Kidney (tissue), 14 donors: Measurements from ENCODE around the gene CCNJL. TPM values are rescaled to one million over a fixed set of nuclear protein-coding genes. Genes with fewer than 3 reads are reported as not detected.

Experiments
- DNase-seq, 5 donors: peaks; one replicate each; pipeline ENCODE4 v3.0.0-alpha.2; 2013 to 2020
- FAIRE-seq: peaks from 2 replicates; lab custom pipeline; 2012; peaks lifted over from hg19 to GRCh38; lab: Jason Lieb, UNC
- H3K27ac ChIP-seq, 2 donors: one replicate each; pipeline ENCODE4 v1.7.0; 2013; ENCODE audit warnings: low read depth in 2 of 2, low read length in 2 of 2, inconsistent platforms in 1 of 2
- H3K27me3 ChIP-seq: one replicate; pipeline ENCODE4 v1.7.1; 2013; ENCODE audit warnings: low read length, inconsistent platforms; ENCODE audit not compliant: control insufficient read depth, insufficient read depth
- H3K36me3 ChIP-seq, 3 donors: one replicate each; pipeline versions ENCODE4 v1.7.0 to v1.7.1; 2013; ENCODE audit warnings: low read length in 3 of 3, control low read depth in 1 of 3, inconsistent platforms in 1 of 3; ENCODE audit not compliant: insufficient read depth in 3 of 3, control insufficient read depth in 2 of 3
- H3K4me1 ChIP-seq, 3 donors: one replicate each; pipeline versions ENCODE4 v1.7.0 to v1.7.1; 2013; ENCODE audit warnings: low read length in 3 of 3, inconsistent platforms in 1 of 3, low read depth in 1 of 3; ENCODE audit not compliant: control insufficient read depth in 2 of 3, insufficient read depth in 2 of 3
- H3K4me3 ChIP-seq, 3 donors: one replicate each; pipeline versions ENCODE4 v1.7.0 to v1.8.1; 2013; ENCODE audit warnings: low read length in 3 of 3, control low read depth in 1 of 3, inconsistent platforms in 1 of 3
- H3K9ac ChIP-seq, 3 donors: one replicate each; pipeline versions ENCODE4 v1.7.0 to v1.7.1; 2013; ENCODE audit warnings: low read length in 3 of 3, control low read depth in 1 of 3, inconsistent platforms in 1 of 3
- H3K9me3 ChIP-seq, 3 donors: one replicate each; pipeline versions ENCODE4 v1.7.0 to v1.7.1; 2013; ENCODE audit warnings: low read length in 3 of 3, control low read depth in 1 of 3, inconsistent platforms in 1 of 3; ENCODE audit not compliant: control insufficient read depth in 2 of 3, insufficient read depth in 1 of 3
- CTCF ChIP-seq: IDR thresholded peaks from 3 replicates; pipeline ENCODE4 v1.5.1; 2012; ENCODE audit warnings: mild to moderate bottlenecking, moderate library complexity, borderline replicate concordance; ENCODE audit not compliant: insufficient read depth; ENCODE audit errors: extremely low read depth
- intact Hi-C: fragments of 100-400 bp; cut with DNase I; formaldehyde crosslinking; loops from one replicate; pipeline ENCODE4 v1.11.1; 2022
- polyA plus RNA-seq: library from polyadenylated mRNA; stranded (reverse); fragments of 350-450 nt; fragmentation: Illumina TruSeq; extraction: RNeasy Lipid Tissue Mini Kit (QIAGEN cat#74804); gene quantifications from one replicate; pipeline ENCODE4 v1.2.3, GENCODE V29; 2014; ENCODE audit warnings: low read depth, low replicate concordance; ENCODE audit not compliant: insufficient read depth
- total RNA-seq: library from RNA; stranded (reverse); fragmentation: NEBNext Ultra II Directional; extraction: Animal tissue kit (Norgen Biotek cat#: 25700); gene quantifications from one replicate; pipeline ENCODE4 v1.2.1, GENCODE V29; 2021
- donor health status: control.
- donor health status: control.
- donor health status: control.
- donor health status: control.
- donor health status: control.
- donor health status: DM: yes; HTN: yes; CAD: no.
- donor health status: Normal renal cell carcinoma (clear cell type).

CCNJL gene
- total and polyA plus RNA-seq, 2 donors from 2014 or later = 1.6 to 3.8 TPM

- no peak for TF ChIP-seq CTCF
- FAIRE-seq (no peak), DNase-seq (peak in 3 of 5 donors; percentile 33 to 81 (median 68))
- H3K9me3 ChIP-seq = no peaks in the 10 kb centered on the region
- H3K36me3 ChIP-seq = no peaks in the 10 kb centered on the region
- H3K4me3 ChIP-seq = no peak overlapping the region
- peaks cover 13 to 21% (median 15%) of the 10 kb centered on the region in 3 donors for H3K4me1 ChIP-seq
- peak overlapping the region in 1 of 2 donors; percentile 5 for H3K27ac ChIP-seq
- no peak overlapping the region for H3K9ac ChIP-seq
- H3K27me3 ChIP-seq = no peaks in the 10 kb centered on the region
- intact Hi-C loops = no loop called here
Measured at GRCh38 chr5:160263326-160263855, 49.0 kb downstream of the CCNJL start.

DNA sequence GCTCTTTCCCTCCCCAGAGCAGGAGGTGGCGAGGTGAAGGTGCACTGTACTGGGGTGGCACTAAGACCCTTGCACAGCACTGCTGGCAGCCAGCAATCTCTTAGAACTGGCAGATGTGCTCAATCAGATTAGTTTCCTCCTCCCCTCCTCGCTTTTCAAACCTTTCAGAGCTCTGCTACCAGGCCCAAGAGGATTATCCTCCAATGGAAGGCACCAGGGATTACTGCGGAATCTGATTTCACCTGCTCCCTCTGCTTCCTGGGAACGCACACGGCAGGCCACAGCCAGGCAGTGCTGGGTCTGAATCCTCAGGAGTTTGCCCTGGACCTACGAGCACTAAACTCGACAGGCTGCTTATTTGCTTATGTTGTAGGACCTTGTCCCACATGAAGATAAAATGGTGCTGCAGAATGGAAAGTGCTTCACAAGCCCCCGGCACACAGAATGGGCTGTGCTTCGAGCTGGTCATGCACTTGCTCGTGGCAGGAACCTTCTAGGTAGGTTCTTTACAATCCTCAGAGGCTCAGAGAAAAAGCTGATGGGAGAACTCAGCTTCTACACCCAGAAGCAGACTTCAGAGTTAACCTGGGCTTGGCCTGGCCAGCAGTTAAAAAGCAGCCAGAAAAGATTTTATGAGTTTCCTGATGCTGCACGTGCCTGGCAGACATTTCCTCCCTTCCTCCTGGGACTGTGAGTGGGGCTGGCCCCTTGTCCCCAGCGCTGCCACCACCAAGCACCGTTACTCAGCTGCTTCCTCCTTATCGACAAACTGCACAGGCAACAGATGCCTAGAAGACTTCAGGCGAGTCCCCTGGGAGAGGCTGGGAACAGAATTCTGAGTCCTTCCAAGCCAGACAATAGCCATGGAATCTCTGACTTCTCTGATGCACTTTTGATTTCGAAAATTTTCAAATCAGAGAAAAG is 50.0 kb downstream of the CCNJL start:
- Histone ChIP-seq H3K27ac (no peak overlapping the region), H3K9me3 (no peaks in the 10 kb centered on the region), H3K4me3 (no peak overlapping the region), H3K4me1 (peaks cover 13 to 21% (median 14%) of the 10 kb centered on the region in 3 donors), H3K27me3 (no peaks in the 10 kb centered on the region), H3K36me3 (no peaks in the 10 kb centered on the region), H3K9ac (no peak overlapping the region)
- intact Hi-C loops = no loop called here
- FAIRE-seq (no peak), DNase-seq (peak in 3 of 5 donors; percentile 28 to 58 (median 50))
- TF ChIP-seq CTCF = no peak

DNA sequence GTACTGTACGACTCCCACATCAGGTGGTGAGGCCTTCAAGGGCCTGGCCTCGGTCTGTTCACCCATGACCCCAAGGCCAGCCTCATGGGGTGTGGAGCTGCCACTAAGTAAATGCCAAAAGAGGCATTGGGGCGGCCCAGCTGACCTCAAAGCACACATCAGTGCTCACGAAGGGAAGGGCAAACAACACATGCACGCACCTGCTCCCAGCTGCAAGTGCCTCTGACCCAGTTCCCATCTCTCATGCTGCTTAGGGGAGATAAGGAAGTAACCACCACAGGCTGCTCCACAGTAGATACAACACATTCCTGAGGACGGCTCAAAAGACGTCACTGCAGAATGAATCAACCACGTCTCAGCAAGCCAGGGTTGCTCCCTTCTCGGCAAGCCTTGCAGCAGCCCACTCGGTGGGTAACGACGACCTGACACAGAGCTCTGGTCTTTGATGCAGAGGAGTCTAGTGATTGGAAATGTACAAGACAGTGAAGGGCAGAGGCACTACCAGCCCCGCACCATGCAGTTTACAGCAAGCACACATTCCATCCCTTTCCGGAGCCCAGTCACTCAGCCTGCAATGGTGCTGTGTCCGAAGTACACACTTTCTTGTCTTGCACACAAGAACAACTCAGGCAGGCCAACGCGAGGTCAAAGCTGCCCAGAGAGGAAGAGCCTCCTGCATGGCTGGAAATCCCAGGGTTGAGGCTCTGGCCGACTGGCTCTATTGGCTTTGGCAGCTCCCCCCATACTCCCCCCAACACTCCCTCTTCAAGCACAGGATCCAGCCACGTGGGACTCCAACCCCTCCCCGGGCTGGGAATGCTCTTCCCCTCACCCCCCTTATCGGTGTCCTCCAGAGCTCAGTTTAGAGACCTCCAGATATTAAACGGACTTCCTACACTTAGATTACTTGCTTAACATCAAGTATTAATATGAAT is 51.2 kb downstream of the CCNJL start:
- H3K27ac ChIP-seq = no peak overlapping the region

More for the DNA sequence above, 51.2 kb downstream of the CCNJL start:
- intact Hi-C loops = no loop called here
- H3K4me3 ChIP-seq = no peak overlapping the region
- no peak overlapping the region for H3K9ac ChIP-seq
- H3K9me3 ChIP-seq = no peaks in the 10 kb centered on the region
- no peak for FAIRE-seq
- peak; percentile 52 to 75 (median 65) for DNase-seq
- H3K27me3 ChIP-seq = no peaks in the 10 kb centered on the region
- TF ChIP-seq CTCF = no peak
- H3K36me3 ChIP-seq = no peaks in the 10 kb centered on the region
- peaks cover 11 to 21% (median 14%) of the 10 kb centered on the region in 3 donors for H3K4me1 ChIP-seq
